ENCODE data around the gene SPECC1. TPM values are rescaled to one million over a fixed set of nuclear protein-coding genes. Genes with fewer than 3 reads are reported as not detected.
A peak's percentile ranks its signal among the peaks of the same experiment; 100 is the strongest.

The SPECC1 gene
- total and polyA plus RNA-seq, 9 of the 15 experiments (the other 6 are each of a cell fraction or from before 2014, with no cell fraction given), result 2.4 to 19.6 (median 14.7) TPM

DNA sequence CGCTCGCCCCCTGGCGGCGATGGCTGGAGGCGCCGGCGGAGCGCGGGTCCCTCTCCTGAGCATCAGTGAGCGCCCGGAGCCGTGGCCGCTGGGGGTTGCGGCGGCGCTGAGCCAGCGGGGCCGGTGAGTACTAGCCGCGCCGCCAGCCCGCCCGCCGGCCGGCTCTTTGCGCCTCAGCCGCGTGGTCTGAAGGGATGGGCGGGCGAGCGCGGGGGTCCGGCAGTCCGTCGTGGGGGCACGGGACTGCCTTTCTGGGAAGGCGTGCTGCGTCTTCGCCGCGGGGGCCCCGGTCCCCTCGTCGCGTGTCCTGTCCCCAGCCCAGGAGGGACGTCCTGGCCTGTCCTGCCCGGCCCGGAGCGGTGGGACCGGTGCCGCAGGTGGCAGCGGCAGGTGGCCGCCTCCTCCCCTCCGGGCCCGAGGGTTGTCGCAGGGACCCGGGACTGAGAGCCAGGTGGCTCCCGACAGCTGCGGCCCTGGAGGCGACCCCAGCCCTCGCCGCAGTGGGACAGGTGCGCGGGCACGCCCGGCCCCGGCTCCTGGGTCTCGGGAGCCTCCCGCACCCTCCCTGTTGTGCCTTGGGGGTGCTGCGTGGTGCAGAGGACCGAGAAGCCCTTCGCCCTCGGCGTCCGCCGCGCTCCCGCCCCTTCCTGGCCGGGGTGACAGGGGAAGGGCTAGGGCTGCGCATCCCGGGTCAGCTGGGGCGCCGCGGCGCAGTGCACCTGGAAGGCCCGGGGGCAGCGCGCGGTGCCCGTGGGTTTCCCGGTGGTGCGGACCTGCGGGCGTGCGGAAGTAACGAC, at the start of gene SPECC1 (continued):
- TF ChIP-seq SIX5 (IDR thresholded peaks at IDR 0.05; ENCODE audit: borderline replicate concordance in 1 of 2, insufficient read depth in 1 of 2, low read depth in 1 of 2, low read length in 2 of 2), result 0 out of 4 replicates have a peak, but pooled peaks of 1 of the 2 experiments have one; percentile 85
- TF ChIP-seq POLR2G (IDR thresholded peaks at IDR 0.05; ENCODE audit: low read depth, low read length), result peak; percentile 84
- TF ChIP-seq CCNT2 (IDR thresholded peaks at IDR 0.05; ENCODE audit: borderline replicate concordance, extremely low read depth, insufficient read length, low read depth, low read length), result peak; percentile 44
- no peak for TF ChIP-seq OTX1 (CRISPR knock-in tag; IDR thresholded peaks at IDR 0.05)
- TF ChIP-seq, protein P1, sequence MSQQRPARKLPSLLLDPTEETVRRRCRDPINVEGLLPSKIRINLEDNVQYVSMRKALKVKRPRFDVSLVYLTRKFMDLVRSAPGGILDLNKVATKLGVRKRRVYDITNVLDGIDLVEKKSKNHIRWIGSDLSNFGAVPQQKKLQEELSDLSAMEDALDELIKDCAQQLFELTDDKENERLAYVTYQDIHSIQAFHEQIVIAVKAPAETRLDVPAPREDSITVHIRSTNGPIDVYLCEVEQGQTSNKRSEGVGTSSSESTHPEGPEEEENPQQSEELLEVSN (IDR thresholded peaks at IDR 0.05; ENCODE audit: borderline replicate concordance in 1 of 2, extremely low read depth in 1 of 2, insufficient read depth in 1 of 2, insufficient read length in 1 of 2, low read depth in 1 of 2, low read length in 1 of 2, poor library complexity in 1 of 2, severe bottlenecking in 1 of 2), result peak in 1 of 2 experiments; percentile 73
- no peak for TF ChIP-seq CAMTA2 (CRISPR knock-in tag; conservative IDR thresholded peaks at IDR 0.05)
- TF ChIP-seq TAF15 (IDR thresholded peaks at IDR 0.05; ENCODE audit: low read depth, low read length), result no peak
- no peak for TF ChIP-seq NR2C2 (CRISPR knock-in tag; IDR thresholded peaks at IDR 0.05)
- peak; percentile 51; the same call in 1 of the 2 replicates for TF ChIP-seq NR2C2 (tag; IDR thresholded peaks at IDR 0.05)
- peak; percentile 27 for TF ChIP-seq SRSF7 (optimal IDR thresholded peaks at IDR 0.05; ENCODE audit: low read depth, low read length)
- peak; percentile 76 for TF ChIP-seq RBFOX2 (IDR thresholded peaks at IDR 0.05; ENCODE audit: low read depth, low read length)
- no peak for TF ChIP-seq ARNT (IDR thresholded peaks at IDR 0.05)
- peak; percentile 34; the same call in 1 of the 2 replicates for TF ChIP-seq POLR2A (conservative IDR thresholded peaks at IDR 0.05)
- TF ChIP-seq HDAC1 (IDR thresholded peaks at IDR 0.05), result 0 out of 4 replicates have a peak, but pooled peaks of 1 of the 2 experiments have one; percentile 8
- peak in 1 of 2 experiments; percentile 39; a peak in 2 of 4 replicates for TF ChIP-seq RAD21 (CRISPR knock-in tag; conservative IDR thresholded peaks at IDR 0.05 in 1 of 2, IDR thresholded peaks at IDR 0.05 in 1 of 2)
- no peak for TF ChIP-seq HSF4 (CRISPR knock-in tag; IDR thresholded peaks at IDR 0.05; ENCODE audit: borderline replicate concordance)
- TF ChIP-seq NELFE (IDR thresholded peaks at IDR 0.05; ENCODE audit: insufficient read depth, insufficient read length), result no peak
- TF ChIP-seq ZEB2 (IDR thresholded peaks at IDR 0.05), result 0 out of 2 replicates have a peak, but pooled peaks have one; percentile 55
- TF ChIP-seq BACH1 (tag; IDR thresholded peaks at IDR 0.05), result no peak
- 0 out of 2 replicates have a peak, but pooled peaks have one; percentile 56 for TF ChIP-seq TARDBP (IDR thresholded peaks at IDR 0.05)
- TF ChIP-seq ZNF778 (CRISPR knock-in tag; IDR thresholded peaks at IDR 0.05), result no peak
- peak; percentile 80 for TF ChIP-seq CTBP1 (IDR thresholded peaks at IDR 0.05; ENCODE audit: borderline replicate concordance)
- no peak for TF ChIP-seq ZNF695 (CRISPR knock-in tag; IDR thresholded peaks at IDR 0.05)
- TF ChIP-seq ZNF830 (CRISPR knock-in tag; IDR thresholded peaks at IDR 0.05), result no peak
- no peak for TF ChIP-seq ZNF384 (IDR thresholded peaks at IDR 0.05; ENCODE audit: low read depth, low read length)
- TF ChIP-seq, protein P2, sequence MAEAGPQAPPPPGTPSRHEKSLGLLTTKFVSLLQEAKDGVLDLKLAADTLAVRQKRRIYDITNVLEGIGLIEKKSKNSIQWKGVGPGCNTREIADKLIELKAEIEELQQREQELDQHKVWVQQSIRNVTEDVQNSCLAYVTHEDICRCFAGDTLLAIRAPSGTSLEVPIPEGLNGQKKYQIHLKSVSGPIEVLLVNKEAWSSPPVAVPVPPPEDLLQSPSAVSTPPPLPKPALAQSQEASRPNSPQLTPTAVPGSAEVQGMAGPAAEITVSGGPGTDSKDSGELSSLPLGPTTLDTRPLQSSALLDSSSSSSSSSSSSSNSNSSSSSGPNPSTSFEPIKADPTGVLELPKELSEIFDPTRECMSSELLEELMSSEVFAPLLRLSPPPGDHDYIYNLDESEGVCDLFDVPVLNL (CRISPR knock-in tag; IDR thresholded peaks at IDR 0.05; ENCODE audit: low read depth), result no peak
- TF ChIP-seq ZFP1 (CRISPR knock-in tag; IDR thresholded peaks at IDR 0.05), result no peak
- TF ChIP-seq ZBTB7A (IDR thresholded peaks at IDR 0.05; ENCODE audit: borderline replicate concordance, control insufficient read depth, low read depth, low read length), result peak; percentile 83
